PC-3 (cell line): ENCODE data around the gene MEGF6.

Source experiments
- CTCF ChIP-seq: fragments of 300-600 bp; sonication (generic); conservative IDR thresholded peaks from 2 replicates; pipeline ENCODE4 v1.5.1; 2017; ENCODE audit warnings: antibody characterized with exemption, low read depth, mild to moderate bottlenecking, low read length
- EZH2 ChIP-seq: fragments of 300-600 bp; sonication (generic); IDR thresholded peaks from one replicate; pipeline ENCODE4 v1.6.1; 2017; ENCODE audit warnings: antibody characterized with exemption, mild to moderate bottlenecking, low read length; ENCODE audit not compliant: unreplicated experiment
- EZH2phosphoT487 ChIP-seq: fragments of 300-600 bp; sonication (generic); IDR thresholded peaks from 2 replicates; pipeline ENCODE4 v1.6.1; 2018; ENCODE audit warnings: mild to moderate bottlenecking, antibody characterized with exemption, low read length, borderline replicate concordance

- no peak for TF ChIP-seq CTCF
- TF ChIP-seq EZH2: no peak
- no peak for TF ChIP-seq EZH2phosphoT487
These were observed 86.6 kb downstream of the MEGF6 start for GRCh38 chr1:3524556-3525203.
